Activated T-cell treated with anti-CD3 and anti-CD28 coated beads, Interleukin-2, amount 50 U/mL, for 72 hours (primary cell): ENCODE results near the gene LOC128125822. TPM values are rescaled to one million over a fixed set of nuclear protein-coding genes. Genes with fewer than 3 reads are reported as not detected.
A peak's percentile ranks its signal among the peaks of the same experiment; 100 is the strongest.

ENCODE experiments used
- ATAC-seq, 2 donors: fragments of 150-1000 bp; cut with Tn5 transposase; replicated peaks in 1 of 2; 2 replicates each; pipeline ENCODE4 v1.10.0; 2021; ENCODE audit warnings: moderate library complexity in 2 of 2, mild to moderate bottlenecking in 1 of 2
- DNase-seq, 2 donors: peaks; one replicate each; pipeline ENCODE4 v3.0.0; 2021 to 2022; ENCODE audit warnings: mixed read lengths in 1 of 2
- H3K27ac Mint-ChIP-seq: one replicate; pipeline ENCODE4 v1.8.0; 2022; ENCODE audit warnings: mild to moderate bottlenecking, moderate library complexity, mixed read lengths
- H3K27me3 Mint-ChIP-seq: one replicate; pipeline ENCODE4 v1.8.0; 2022; ENCODE audit warnings: low read depth, mixed read lengths
- H3K36me3 Mint-ChIP-seq, 2 donors: one replicate each; pipeline ENCODE4 v1.8.0; 2022; ENCODE audit warnings: mixed read lengths in 2 of 2, mild to moderate bottlenecking in 1 of 2; ENCODE audit not compliant: insufficient read depth in 2 of 2
- H3K4me1 Mint-ChIP-seq: one replicate; pipeline ENCODE4 v1.8.0; 2022; ENCODE audit warnings: low read depth, mixed read lengths
- H3K4me3 Mint-ChIP-seq, 2 donors: one replicate each; pipeline ENCODE4 v1.8.0; 2022; ENCODE audit warnings: mild to moderate bottlenecking in 2 of 2, mixed read lengths in 2 of 2, moderate library complexity in 2 of 2
- H3K9me3 Mint-ChIP-seq, 2 donors: one replicate each; pipeline ENCODE4 v1.8.0; 2022; ENCODE audit warnings: mixed read lengths in 2 of 2
- total RNA-seq, 2 donors: library from RNA; stranded (reverse); gene quantifications; one replicate each; pipeline ENCODE4 v1.2.3, GENCODE V29; 2022

Gene LOC128125822

DNA sequence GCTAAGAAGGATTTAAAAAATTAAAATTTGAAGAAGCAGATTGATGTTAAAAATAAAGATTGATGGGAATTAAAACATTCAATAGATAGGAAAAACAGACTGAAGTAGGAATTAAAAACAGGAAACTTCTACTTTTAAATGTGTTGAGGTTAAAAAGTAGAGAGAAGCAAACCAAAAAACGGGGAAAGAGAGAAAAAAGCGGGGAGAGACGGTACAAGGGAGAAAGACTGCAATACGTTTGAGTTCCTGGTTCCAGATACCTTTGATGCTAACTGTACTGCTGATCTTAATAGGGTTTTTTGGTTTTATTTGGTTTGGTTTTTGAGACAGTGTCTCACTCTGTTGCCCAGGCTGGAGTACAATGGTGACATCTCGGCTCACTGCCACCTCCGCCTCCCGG is 27.0 kb downstream of the LOC128125822 start:
- H3K36me3 Mint-ChIP-seq = no peaks in the 10 kb centered on the region
- no peaks in the 10 kb centered on the region for H3K27me3 Mint-ChIP-seq
- peaks cover 6% of the 10 kb centered on the region for H3K4me1 Mint-ChIP-seq
- ATAC-seq = no peak
- no peak for DNase-seq
- peak overlapping the region; percentile 12 for H3K27ac Mint-ChIP-seq
- peak overlapping the region; percentile 83 to 97 for H3K4me3 Mint-ChIP-seq
- no peaks in the 10 kb centered on the region for H3K9me3 Mint-ChIP-seq

DNA sequence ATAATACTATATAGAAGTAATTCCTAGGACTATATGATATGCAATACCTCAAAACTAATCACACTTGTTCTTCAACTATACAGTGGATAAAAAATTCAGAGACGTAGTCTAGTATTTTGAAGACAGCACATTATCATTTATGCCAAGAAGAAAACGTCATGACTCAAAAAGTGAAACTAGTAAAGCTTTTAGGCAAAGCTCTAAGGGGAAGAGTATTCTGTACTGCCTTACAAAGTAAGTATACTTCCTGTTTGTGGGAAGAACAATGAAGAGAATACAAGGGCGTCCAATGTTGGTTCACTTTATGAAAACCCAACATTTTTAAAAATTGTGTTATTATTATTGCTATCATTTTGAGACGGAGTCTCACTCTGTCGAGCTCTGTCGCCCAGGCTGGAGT is 27.9 kb downstream of the LOC128125822 start:
- ATAC-seq = no peak
- DNase-seq = no peak
- Mint-ChIP-seq H3K4me3 (no peak overlapping the region), H3K9me3 (no peaks in the 10 kb centered on the region), H3K27me3 (no peaks in the 10 kb centered on the region), H3K36me3 (no peaks in the 10 kb centered on the region), H3K27ac (no peak overlapping the region), H3K4me1 (peaks cover 6% of the 10 kb centered on the region)

DNA sequence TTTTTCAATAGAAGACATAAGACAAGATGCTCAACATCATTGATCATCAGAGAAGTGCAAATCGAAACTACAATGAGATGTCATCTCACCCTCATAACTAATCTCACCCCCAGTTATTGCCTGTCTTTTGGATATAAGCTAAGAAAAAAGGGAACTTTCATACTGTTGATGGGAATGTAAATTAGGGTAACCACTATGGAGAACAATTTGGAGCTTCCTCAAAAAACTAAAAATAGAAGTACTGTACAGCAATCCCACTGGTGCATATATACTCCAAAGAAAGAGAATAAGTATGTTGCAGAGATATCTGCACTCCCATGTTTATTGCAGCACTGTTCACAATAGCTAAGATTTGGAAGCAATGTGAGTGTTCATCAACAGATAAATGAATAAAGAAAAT is 37.0 kb downstream of the LOC128125822 start:
- H3K4me3 Mint-ChIP-seq = no peak overlapping the region
- H3K4me1 Mint-ChIP-seq = no peaks in the 10 kb centered on the region
- no peaks in the 10 kb centered on the region for H3K27me3 Mint-ChIP-seq
- H3K9me3 Mint-ChIP-seq = no peaks in the 10 kb centered on the region
- ATAC-seq = no peak
- H3K36me3 Mint-ChIP-seq = no peaks in the 10 kb centered on the region
- no peak overlapping the region for H3K27ac Mint-ChIP-seq
- no peak for DNase-seq

DNA sequence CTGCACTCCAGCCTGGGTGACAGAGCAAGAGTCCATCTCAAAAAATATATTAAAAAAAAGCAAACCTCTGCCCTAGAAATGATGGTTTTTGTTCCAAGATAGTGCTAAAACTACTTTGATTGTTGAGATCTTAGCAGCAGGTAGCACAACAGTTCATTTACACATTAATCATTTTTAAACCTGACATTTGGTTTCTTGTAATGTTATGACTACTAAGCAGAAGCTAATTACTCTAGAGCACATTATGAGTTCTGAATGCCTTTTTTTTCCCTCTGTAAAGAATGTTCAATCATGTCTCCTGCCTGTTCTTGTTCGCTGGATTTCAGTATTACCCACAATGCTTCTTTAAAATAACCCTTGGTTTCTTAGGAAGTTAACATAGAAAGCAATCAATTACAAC is 38.7 kb downstream of the LOC128125822 start:
- DNase-seq = no peak
- Mint-ChIP-seq H3K27ac (no peak overlapping the region), H3K36me3 (no peaks in the 10 kb centered on the region), H3K27me3 (no peaks in the 10 kb centered on the region), H3K4me3 (no peak overlapping the region), H3K4me1 (no peaks in the 10 kb centered on the region), H3K9me3 (no peaks in the 10 kb centered on the region)
- ATAC-seq = no peak

DNA sequence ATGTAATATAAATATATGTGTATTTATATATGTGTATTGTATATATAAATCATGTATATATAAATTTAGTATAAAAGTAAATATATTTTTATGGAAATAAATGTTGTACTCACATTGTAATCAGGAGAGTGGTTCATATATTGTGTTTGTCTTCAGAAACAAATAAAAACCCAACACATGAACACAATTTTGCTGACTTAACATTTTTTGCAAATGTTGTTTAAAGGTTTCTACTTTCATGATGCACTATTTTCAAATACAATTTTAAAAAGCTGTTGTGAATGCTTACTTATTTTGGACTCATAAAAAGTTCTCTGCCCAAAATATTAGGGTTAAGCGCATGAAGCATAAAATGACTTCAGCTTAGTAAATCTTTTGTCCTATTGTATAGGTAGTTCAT is 39.3 kb downstream of the LOC128125822 start:
- Mint-ChIP-seq H3K27me3 (peaks cover 4% of the 10 kb centered on the region), H3K9me3 (no peaks in the 10 kb centered on the region), H3K4me3 (no peak overlapping the region), H3K36me3 (no peaks in the 10 kb centered on the region), H3K27ac (no peak overlapping the region), H3K4me1 (no peaks in the 10 kb centered on the region)
- DNase-seq (no peak), ATAC-seq (no peak)

DNA sequence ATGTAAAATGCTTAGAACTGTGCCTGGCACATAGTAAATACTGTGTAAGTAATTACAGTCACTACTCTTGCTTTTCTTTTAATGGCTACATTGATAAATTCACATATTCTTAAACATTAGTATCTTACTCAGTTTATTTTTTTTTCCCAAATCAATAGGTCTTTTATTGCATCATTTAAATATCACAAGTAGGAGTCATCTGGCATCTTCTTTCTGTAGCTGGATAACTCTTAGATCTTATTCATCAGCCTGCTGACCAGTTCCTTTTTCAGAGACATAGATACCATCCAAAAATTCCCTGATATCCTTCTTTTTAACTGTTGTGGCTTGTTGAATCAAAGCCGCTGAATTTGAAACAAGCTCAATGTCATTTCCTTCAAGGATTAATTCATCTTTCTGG is 43.3 kb downstream of the LOC128125822 start:
- H3K36me3 Mint-ChIP-seq = no peaks in the 10 kb centered on the region
- H3K4me3 Mint-ChIP-seq = no peak overlapping the region
- peaks cover 6% of the 10 kb centered on the region for H3K27me3 Mint-ChIP-seq
- no peaks in the 10 kb centered on the region for H3K9me3 Mint-ChIP-seq
- no peak for ATAC-seq
- H3K4me1 Mint-ChIP-seq = no peaks in the 10 kb centered on the region
- DNase-seq = no peak
- H3K27ac Mint-ChIP-seq = no peak overlapping the region

Other genes starting within 250 kb of the LOC128125822 start
- gene PTP4A1, start within 50 bp of the LOC128125822 start, total RNA-seq = 10 to 100 TPM; 67.6 to 88.7 TPM
- gene PHF3, start 63.3 kb downstream of the LOC128125822 start, total RNA-seq = 10 to 100 TPM; 69.7 to 72.6 TPM